OCI-LY3 (cell line): ENCODE results near the gene ODAD2.

Experiments
- H2AFZ ChIP-seq: fragments of 200-600, 300-600 bp; shearing (Covaris generic); 2 replicates; pipeline ENCODE4 v1.6.0; 2014; ENCODE audit warnings: antibody characterized with exemption, low read depth, low read length
- H3K27ac ChIP-seq: fragments of 200-600, 300-600 bp; sonication (generic); 2 replicates; pipeline ENCODE4 v1.5.1; 2014; ENCODE audit warnings: mild to moderate bottlenecking, low read length, moderate library complexity, mixed read lengths
- H3K27me3 ChIP-seq: fragments of 200-600, 300-600 bp; sonication (generic); 2 replicates; pipeline ENCODE4 v1.6.1; 2014; ENCODE audit warnings: low read depth, low read length, mixed read lengths
- H3K36me3 ChIP-seq: fragments of 200-600, 300-600 bp; sonication (generic); replicated peaks from 2 replicates; pipeline ENCODE3; 2014; ENCODE audit warnings: low read depth, low read length, mixed read lengths
- H3K4me1 ChIP-seq: fragments of 300-600, 200-600 bp; sonication (generic); 2 replicates; pipeline ENCODE4 v1.6.1; 2014; ENCODE audit warnings: low read length, mixed read lengths
- H3K4me2 ChIP-seq: fragments of 200-600, 300-600 bp; sonication (generic); 2 replicates; pipeline ENCODE4 v1.6.1; 2014; ENCODE audit warnings: low read length, mixed read lengths
- H3K4me3 ChIP-seq: fragments of 300-600, 200-600 bp; sonication (generic); 2 replicates; pipeline ENCODE4 v1.5.1; 2014; ENCODE audit warnings: antibody characterized with exemption, mild to moderate bottlenecking, low read length, moderate library complexity
- H3K79me2 ChIP-seq: fragments of 300-600, 200-600 bp; shearing (Covaris generic); 2 replicates; pipeline ENCODE4 v1.6.1; 2014; ENCODE audit warnings: mild to moderate bottlenecking, low read length, mixed read lengths
- H3K9ac ChIP-seq: fragments of 300-600, 200-600 bp; shearing (Covaris generic); 2 replicates; pipeline ENCODE4 v1.6.0; 2014; ENCODE audit warnings: mild to moderate bottlenecking, low read length, moderate library complexity
- H3K9me3 ChIP-seq: fragments of 200-600, 300-600 bp; shearing (Covaris generic); 2 replicates; pipeline ENCODE4 v1.6.1; 2014; ENCODE audit warnings: low read length, mixed read lengths; ENCODE audit not compliant: insufficient read depth
- H4K20me1 ChIP-seq: fragments of 200-600, 300-600 bp; sonication (generic); 2 replicates; pipeline ENCODE4 v1.6.1; 2016; ENCODE audit warnings: low read length, mixed read lengths; ENCODE audit not compliant: insufficient read depth
- CTCF ChIP-seq: fragments of 200-600, 300-600 bp; sonication (generic); IDR thresholded peaks from 2 replicates; pipeline ENCODE4 v1.5.1; 2014; ENCODE audit warnings: antibody characterized with exemption, low read length, low read depth
- EZH2phosphoT487 ChIP-seq: fragments of 200-600 bp; shearing (Covaris generic); IDR thresholded peaks from 2 replicates; pipeline ENCODE4 v1.6.1; 2018; ENCODE audit warnings: antibody characterized with exemption, mixed run types, low read depth

ODAD2 gene

GRCh38 chr10:27822301-27822700, 176.6 kb downstream of the ODAD2 start:
- H3K9me3 ChIP-seq, result no peaks in the 10 kb centered on the region
- H4K20me1 ChIP-seq, result no peaks in the 10 kb centered on the region

GRCh38 chr10:27820637-27821036, 178.2 kb downstream of the ODAD2 start:
- Histone ChIP-seq H3K27ac (no peak overlapping the region), H2AFZ (no peak overlapping the region), H3K36me3 (no peaks in the 10 kb centered on the region), H3K4me3 (no peak overlapping the region), H3K9ac (no peak overlapping the region), H3K4me2 (no peak overlapping the region), H4K20me1 (no peaks in the 10 kb centered on the region), H3K27me3 (no peaks in the 10 kb centered on the region; the same call in 1 of the 2 replicates), H3K79me2 (no peaks in the 10 kb centered on the region), H3K4me1 (no peaks in the 10 kb centered on the region), H3K9me3 (no peaks in the 10 kb centered on the region)
- TF ChIP-seq CTCF, result no peak
- no peak for TF ChIP-seq EZH2phosphoT487

More at GRCh38 chr10:27822301-27822700, 176.6 kb downstream of the ODAD2 start:
- no peak overlapping the region for H2AFZ ChIP-seq
- H3K79me2 ChIP-seq, result no peaks in the 10 kb centered on the region
- no peak overlapping the region for H3K4me2 ChIP-seq
- no peaks in the 10 kb centered on the region for H3K36me3 ChIP-seq
- no peak overlapping the region for H3K27ac ChIP-seq
- no peaks in the 10 kb centered on the region; the same call in 1 of the 2 replicates for H3K27me3 ChIP-seq
- no peaks in the 10 kb centered on the region for H3K4me1 ChIP-seq
- no peak overlapping the region for H3K9ac ChIP-seq
- H3K4me3 ChIP-seq, result no peak overlapping the region
- TF ChIP-seq EZH2phosphoT487, result no peak
- no peak for TF ChIP-seq CTCF

DNA sequence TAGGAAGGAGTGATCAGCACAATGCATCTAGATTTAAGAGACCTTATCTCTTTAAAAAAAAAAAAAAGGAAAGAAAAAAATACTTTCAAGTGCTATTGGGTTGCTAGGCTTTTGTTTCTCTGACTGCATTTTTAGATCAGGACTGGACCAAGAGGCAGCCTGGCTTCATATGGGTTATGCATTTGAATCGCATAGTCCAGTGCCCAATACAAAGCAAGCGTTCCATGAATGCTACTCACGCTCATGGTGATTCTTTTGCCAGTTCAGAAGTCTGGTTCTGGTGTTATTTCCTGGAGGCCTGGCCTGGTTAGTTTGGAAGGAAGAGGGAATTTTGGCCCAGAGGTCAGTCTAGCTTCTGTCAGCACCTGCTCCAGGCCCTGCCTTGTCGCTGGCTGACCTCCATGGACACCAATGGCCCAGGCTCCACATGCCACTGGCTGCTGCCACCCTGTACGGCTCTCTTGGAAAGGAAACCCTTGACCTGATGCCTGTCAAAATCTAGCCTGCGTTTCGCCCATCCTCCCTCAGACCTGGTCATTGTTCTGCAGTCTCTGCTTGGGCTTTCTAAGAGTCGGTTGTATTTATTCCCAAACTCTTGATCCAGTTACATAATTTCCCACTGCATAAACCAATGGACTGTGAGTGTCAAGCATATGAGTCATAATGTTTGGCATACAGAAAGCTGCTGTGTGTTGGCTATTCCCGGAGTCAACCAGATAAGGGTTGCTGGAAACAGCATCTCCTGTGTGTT, 178.9 kb downstream of the ODAD2 start:
- H3K4me3 ChIP-seq, result no peak overlapping the region
- H3K79me2 ChIP-seq, result no peaks in the 10 kb centered on the region
- H4K20me1 ChIP-seq, result no peaks in the 10 kb centered on the region
- no peaks in the 10 kb centered on the region for H3K9me3 ChIP-seq
- TF ChIP-seq CTCF (no peak), EZH2phosphoT487 (no peak)
- H2AFZ ChIP-seq, result no peak overlapping the region
- no peaks in the 10 kb centered on the region for H3K4me1 ChIP-seq
- no peak overlapping the region for H3K9ac ChIP-seq
- no peak overlapping the region for H3K27ac ChIP-seq
- H3K27me3 ChIP-seq, result no peaks in the 10 kb centered on the region; the same call in 1 of the 2 replicates
- no peak overlapping the region for H3K4me2 ChIP-seq
- H3K36me3 ChIP-seq, result no peaks in the 10 kb centered on the region

GRCh38 chr10:27816320-27816719, 182.6 kb downstream of the ODAD2 start:
- Histone ChIP-seq H4K20me1 (no peaks in the 10 kb centered on the region), H3K9me3 (no peaks in the 10 kb centered on the region), H2AFZ (no peak overlapping the region), H3K4me1 (no peaks in the 10 kb centered on the region), H3K4me3 (no peak overlapping the region), H3K4me2 (no peak overlapping the region), H3K79me2 (no peaks in the 10 kb centered on the region), H3K27ac (no peak overlapping the region), H3K9ac (no peak overlapping the region), H3K36me3 (no peaks in the 10 kb centered on the region), H3K27me3 (no peaks in the 10 kb centered on the region)
- TF ChIP-seq CTCF (no peak), EZH2phosphoT487 (no peak)
